Heart left ventricle (tissue), 13 donors: ENCODE data around the gene RELB.

Experiments
- POLR2A ChIP-seq, 2 donors: fragments of 450-650 bp; IDR thresholded peaks; one replicate each; pipeline ENCODE4 v1.6.1; 2017; ENCODE audit warnings: antibody characterized with exemption in 2 of 2, mild to moderate bottlenecking in 2 of 2, moderate library complexity in 2 of 2
- TF ChIP-seq, protein P1 (sequence below), 12 donors: fragments of 200-600 bp; sonication (generic) in 4 of 12; IDR thresholded peaks; one replicate each; pipeline versions ENCODE4 v1.5.0 to v1.8.0; 2018 to 2022; ENCODE audit warnings: antibody characterized with exemption in 12 of 12, mild to moderate bottlenecking in 5 of 12
- donor health status: ischemic (EF 13 %, LVEDD 7.1; RV severe dilation, severe dysfunction).
- donor health status: DM: no; HTN: yes; CAD: no.
- donor health status: DM: no; HTN: no; CAD: no.
- donor health status: ischemic (EF 25% LVEDD 6.9; RV normal size, moderate dysfunction).
- donor health status: ischemic (EF 25% LVEDD 5.7; RV mildly dilated, moderate dysfunction).
- donor health status: ischemic (EF 35%, LVEDD 5.7; RV mildly dilated, moderate dysfunction).
- donor health status: nonischemic (EF 11% LVEDD 7.7; RV severe dilation, severe dysfunction).
- donor health status: DM: yes; HTN: yes; CAD: no.
- donor health status: PGD.
- donor health status: ischemic (EF 29% LVEDD 5.4; RV normal size, mild dysfunction).
- donor health status: nonischemic (EF 23%, LVEDD 6.1; RV moderate dilation, normal function).

DNA sequence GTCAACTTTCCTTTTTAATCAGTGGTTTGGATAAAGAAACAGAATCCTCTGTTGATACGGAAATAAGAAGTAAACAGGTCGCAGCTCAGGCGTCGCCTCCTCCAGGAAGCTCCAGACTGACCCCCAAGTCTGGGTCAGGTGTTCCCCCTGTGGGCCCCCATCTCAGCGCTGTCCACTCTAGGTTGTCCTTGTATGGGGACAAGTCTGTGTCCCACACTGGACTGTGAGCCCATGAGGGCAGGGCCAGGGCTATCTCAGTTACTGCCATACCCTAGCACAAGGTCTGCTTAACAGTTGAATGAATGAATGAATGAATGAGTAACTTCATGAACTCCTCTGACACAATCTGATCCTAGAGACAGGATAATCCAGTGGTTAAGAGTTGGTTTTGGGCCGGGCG lies 45.1 kb downstream of the RELB start:
- TF ChIP-seq, protein P1, sequence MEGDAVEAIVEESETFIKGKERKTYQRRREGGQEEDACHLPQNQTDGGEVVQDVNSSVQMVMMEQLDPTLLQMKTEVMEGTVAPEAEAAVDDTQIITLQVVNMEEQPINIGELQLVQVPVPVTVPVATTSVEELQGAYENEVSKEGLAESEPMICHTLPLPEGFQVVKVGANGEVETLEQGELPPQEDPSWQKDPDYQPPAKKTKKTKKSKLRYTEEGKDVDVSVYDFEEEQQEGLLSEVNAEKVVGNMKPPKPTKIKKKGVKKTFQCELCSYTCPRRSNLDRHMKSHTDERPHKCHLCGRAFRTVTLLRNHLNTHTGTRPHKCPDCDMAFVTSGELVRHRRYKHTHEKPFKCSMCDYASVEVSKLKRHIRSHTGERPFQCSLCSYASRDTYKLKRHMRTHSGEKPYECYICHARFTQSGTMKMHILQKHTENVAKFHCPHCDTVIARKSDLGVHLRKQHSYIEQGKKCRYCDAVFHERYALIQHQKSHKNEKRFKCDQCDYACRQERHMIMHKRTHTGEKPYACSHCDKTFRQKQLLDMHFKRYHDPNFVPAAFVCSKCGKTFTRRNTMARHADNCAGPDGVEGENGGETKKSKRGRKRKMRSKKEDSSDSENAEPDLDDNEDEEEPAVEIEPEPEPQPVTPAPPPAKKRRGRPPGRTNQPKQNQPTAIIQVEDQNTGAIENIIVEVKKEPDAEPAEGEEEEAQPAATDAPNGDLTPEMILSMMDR (IDR thresholded peaks at IDR 0.05) = no peak
- TF ChIP-seq POLR2A (IDR thresholded peaks at IDR 0.05) = no peak
